RWPE1 (cell line): ENCODE results near the gene C11orf24.

Experiments
- CTCF ChIA-PET: fragments of 350-600 bp; sonication (Branson Sonifier 250); formaldehyde crosslinking; extraction: SDS; loops from one replicate; lab custom pipeline; 2021; lab: Yijun Ruan, JAX
- POLR2A ChIA-PET: fragments of 400-600 bp; formaldehyde crosslinking; extraction: SDS; loops from one replicate; lab custom pipeline; 2020; ENCODE audit warnings: antibody characterized with exemption; ENCODE audit not compliant: low non-redundant PET; lab: Yijun Ruan, JAX
- DNase-seq: peaks from one replicate; pipeline ENCODE4 v3.0.0; 2012; ENCODE audit warnings: low spot score
- H3K27ac ChIP-seq: fragments of 450-650 bp; 2 replicates; pipeline ENCODE4 v1.5.1; 2017
- TF ChIP-seq, protein P1 (sequence below): fragments of 450-650 bp; conservative IDR thresholded peaks from 2 replicates; pipeline ENCODE4 v1.5.1; 2017; ENCODE audit warnings: low read depth, mild to moderate bottlenecking

The C11orf24 gene

GRCh38 chr11:68298659-68299516 is 27.1 kb upstream of the C11orf24 start:
- ChIA-PET CTCF (interaction anchor here (0.8 to 4.9 kb wide), 9 partner anchors 8 to 90 kb away, joined by 3 to 58 read pairs (median 4); partner anchors contain the start of gene C11orf24), POLR2A (interaction anchor here (0.9 kb wide), 1 partner anchor 27 kb away, joined by 3 read pairs; the partner anchor contains the start of gene C11orf24)
- no peak for DNase-seq
- TF ChIP-seq, protein P1, sequence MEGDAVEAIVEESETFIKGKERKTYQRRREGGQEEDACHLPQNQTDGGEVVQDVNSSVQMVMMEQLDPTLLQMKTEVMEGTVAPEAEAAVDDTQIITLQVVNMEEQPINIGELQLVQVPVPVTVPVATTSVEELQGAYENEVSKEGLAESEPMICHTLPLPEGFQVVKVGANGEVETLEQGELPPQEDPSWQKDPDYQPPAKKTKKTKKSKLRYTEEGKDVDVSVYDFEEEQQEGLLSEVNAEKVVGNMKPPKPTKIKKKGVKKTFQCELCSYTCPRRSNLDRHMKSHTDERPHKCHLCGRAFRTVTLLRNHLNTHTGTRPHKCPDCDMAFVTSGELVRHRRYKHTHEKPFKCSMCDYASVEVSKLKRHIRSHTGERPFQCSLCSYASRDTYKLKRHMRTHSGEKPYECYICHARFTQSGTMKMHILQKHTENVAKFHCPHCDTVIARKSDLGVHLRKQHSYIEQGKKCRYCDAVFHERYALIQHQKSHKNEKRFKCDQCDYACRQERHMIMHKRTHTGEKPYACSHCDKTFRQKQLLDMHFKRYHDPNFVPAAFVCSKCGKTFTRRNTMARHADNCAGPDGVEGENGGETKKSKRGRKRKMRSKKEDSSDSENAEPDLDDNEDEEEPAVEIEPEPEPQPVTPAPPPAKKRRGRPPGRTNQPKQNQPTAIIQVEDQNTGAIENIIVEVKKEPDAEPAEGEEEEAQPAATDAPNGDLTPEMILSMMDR: no peak
- no peak overlapping the region for H3K27ac ChIP-seq

DNA sequence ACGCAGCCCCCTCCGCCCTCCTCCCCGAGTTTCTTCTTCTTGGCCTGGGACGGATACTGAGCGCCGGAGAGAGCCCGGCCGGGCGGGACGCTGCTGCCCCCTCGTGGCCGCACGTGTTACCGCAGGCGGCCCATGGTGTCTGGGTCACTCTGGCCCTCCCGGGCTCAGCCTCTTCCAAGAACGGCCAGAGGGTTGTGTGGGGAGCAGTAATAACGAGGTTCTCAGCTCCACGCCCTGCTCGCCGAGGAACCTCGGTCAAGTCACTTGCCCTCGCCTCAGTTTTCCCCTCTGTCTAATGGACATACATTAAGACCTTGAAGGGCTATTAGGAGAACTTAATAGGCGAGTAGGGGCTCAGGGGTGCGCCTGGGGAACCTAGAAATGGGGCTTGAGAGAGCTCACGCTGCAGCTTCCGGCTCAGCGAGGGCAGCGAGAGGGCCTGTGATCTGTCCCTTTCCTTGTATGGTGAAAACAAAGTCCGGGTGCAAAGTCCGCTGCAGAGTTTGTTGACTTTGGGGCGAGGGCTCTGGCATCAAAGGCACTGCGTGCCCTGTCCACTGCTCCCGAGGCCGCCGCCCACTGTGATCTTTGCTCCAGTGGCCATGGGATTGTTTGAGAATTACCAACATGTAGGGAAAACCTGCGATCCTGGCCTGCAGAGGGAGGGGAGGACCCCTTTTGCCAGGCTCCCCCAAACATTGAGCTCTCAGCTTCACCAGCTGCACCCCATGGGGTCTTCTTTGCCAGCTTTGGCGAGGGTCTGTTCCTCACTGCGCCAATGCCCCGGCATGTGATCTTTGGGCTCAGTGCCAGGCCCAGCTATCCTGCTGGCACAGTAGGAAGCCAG is 26.3 kb upstream of the C11orf24 start:
- POLR2A ChIA-PET: interaction anchor here (0.9 kb wide), 1 partner anchor 26 kb away, joined by 3 read pairs; the partner anchor contains the start of gene C11orf24
- DNase-seq: peak; percentile 74
- TF ChIP-seq, protein P1: peak; percentile 97
- no peak overlapping the region for H3K27ac ChIP-seq
- CTCF ChIA-PET: interaction anchor here (0.5 to 4.9 kb wide), 16 partner anchors 8 to 1417 kb away, joined by 3 to 58 read pairs (median 3); partner anchors contain the start of gene C11orf24

DNA sequence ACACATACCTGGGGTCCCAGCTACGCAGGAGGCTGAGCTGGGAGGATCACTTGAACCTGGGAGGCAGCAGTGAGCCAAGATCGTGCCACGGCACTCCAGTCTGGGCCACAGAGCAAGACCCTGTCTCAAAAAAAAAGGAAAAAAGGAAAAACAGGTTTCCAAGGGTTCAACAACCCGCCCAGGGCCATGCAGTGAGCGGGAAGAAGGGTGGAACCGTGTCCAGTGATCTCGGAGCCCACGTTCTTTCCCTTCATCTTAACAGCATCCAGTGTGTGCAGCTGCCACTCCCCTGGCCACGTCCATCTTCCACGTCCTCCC is 25.7 kb upstream of the C11orf24 start:
- POLR2A ChIA-PET: no interaction called here
- no peak overlapping the region for H3K27ac ChIP-seq
- TF ChIP-seq, protein P1: no peak
- CTCF ChIA-PET: interaction anchor here (0.5 to 4.9 kb wide), 12 partner anchors 9 to 950 kb away, joined by 3 to 58 read pairs (median 4); partner anchors contain the start of genes C11orf24 and LRP5
- DNase-seq: no peak

DNA sequence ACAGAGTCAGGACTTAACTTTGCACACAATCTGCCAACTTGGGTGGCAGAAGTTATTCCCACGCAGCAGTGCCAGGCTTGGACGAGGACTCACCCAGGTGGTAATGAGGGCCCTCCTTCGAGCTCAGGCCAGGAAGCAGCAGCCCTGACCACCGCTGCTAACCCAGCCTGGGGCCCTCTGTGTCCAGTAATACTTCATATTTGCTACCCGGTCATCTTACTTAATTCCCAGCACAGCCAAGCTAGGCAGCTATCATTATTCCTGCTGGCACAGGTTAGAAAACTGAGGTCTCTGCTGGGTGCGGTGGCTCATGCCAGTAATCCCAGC is 25.2 kb upstream of the C11orf24 start:
- ChIA-PET CTCF (interaction anchor here (0.5 to 4.9 kb wide), 16 partner anchors 9 to 950 kb away, joined by 3 to 58 read pairs (median 4); partner anchors contain the start of genes C11orf24 and LRP5), POLR2A (interaction anchor here (1.2 kb wide), 1 partner anchor 39 kb away, joined by 3 read pairs; no protein-coding TSS in a partner anchor)
- TF ChIP-seq, protein P1: no peak
- DNase-seq: no peak
- H3K27ac ChIP-seq: no peak overlapping the region

DNA sequence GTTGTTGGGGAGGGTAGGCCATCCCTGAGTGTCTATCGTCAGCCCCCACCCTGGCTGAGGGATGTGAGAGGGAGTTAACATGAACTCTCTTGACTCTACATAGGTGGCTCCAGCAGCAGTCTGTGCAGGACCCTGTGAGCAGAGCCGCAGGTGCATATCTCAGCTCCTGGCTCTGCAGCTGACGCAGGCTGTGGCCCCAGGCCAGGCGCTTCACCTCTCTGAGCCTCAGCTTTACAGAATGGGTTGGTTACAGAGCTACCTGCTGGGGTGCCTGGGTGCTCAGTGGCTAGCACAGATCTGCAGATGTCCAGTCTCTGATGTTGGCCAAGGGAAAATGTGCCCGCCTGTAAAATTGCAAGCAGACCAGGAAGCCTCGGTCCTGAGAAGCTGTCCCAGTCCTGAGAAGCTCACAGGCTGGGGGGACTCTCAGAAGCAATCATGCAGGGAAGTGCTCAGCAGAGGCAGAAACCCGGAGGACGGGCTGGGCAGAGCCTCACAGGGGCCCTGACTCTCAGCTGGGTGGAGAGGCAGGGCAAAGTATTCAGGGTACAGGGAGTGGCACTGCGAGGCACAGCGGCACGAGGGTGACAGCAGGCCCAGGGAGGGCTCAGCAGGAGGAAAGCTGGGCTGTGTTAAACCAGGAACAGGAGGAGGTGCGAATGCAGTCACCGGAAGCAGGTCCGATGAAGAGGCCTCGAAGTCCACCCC is 24.7 kb upstream of the C11orf24 start:
- TF ChIP-seq, protein P1: no peak
- no peak for DNase-seq
- H3K27ac ChIP-seq: no peak overlapping the region
- ChIA-PET POLR2A (interaction anchor here (1.2 kb wide), 1 partner anchor 38 kb away, joined by 3 read pairs; no protein-coding TSS in a partner anchor), CTCF (interaction anchor here (0.6 to 4.9 kb wide), 12 partner anchors 14 to 949 kb away, joined by 3 to 58 read pairs (median 3); partner anchors contain the start of genes C11orf24 and LRP5)
